Left kidney (tissue), 2 donors: ENCODE data around the gene MMP15. TPM values are rescaled to one million over a fixed set of nuclear protein-coding genes. Genes with fewer than 3 reads are reported as not detected.
A peak's percentile ranks its signal among the peaks of the same experiment; 100 is the strongest.
"Not testable (repeated sequence)": the region's sequence is repeated elsewhere in the genome, so short reads cannot be mapped to it uniquely, and the experiment has no call there.

Source experiments
- DNase-seq: peaks from one replicate; pipeline ENCODE4 v3.0.0-alpha.2; 2013
- polyA plus RNA-seq: library from polyadenylated mRNA; unstranded; fragments of 120-200 nt; gene quantifications from one replicate; pipeline ENCODE4 v1.2.1, GENCODE V29; 2013; ENCODE audit not compliant: insufficient read length

MMP15 gene
- polyA plus RNA-seq, 1 donor = 12.1 TPM

DNA sequence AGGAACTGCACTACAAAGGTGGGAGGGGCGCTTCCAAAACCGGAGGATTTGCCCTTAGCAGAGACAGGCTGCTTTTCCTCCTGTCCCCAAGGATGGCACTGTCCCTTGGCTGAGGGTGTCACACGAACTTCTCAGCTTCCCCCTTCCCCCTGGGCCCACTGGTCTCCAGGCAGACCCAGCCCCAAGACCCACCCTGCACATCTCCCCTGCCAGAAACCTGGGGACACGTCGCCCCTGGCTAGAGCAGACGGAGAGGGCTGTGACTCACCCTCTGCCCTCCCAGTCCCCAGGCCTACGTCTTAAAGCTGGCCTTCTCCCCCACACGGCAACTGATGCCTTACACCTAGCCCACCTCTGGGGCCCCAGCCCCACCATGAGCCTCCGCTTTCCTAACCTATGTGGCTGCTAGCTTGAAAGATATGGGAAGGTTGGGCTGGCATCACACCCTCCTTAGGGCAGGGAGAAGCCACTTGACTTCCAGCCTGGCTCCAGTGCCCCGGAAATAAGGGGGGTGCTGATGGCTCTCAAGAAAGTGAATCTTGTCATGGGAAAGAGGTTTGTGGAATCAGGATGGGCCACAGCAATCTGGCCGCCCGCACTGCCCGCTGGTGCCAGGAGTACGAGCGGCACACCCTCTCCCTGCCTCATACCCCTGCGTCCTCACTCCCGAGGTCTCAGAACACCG is 29.7 kb upstream of the MMP15 start:
- no peak for DNase-seq

DNA sequence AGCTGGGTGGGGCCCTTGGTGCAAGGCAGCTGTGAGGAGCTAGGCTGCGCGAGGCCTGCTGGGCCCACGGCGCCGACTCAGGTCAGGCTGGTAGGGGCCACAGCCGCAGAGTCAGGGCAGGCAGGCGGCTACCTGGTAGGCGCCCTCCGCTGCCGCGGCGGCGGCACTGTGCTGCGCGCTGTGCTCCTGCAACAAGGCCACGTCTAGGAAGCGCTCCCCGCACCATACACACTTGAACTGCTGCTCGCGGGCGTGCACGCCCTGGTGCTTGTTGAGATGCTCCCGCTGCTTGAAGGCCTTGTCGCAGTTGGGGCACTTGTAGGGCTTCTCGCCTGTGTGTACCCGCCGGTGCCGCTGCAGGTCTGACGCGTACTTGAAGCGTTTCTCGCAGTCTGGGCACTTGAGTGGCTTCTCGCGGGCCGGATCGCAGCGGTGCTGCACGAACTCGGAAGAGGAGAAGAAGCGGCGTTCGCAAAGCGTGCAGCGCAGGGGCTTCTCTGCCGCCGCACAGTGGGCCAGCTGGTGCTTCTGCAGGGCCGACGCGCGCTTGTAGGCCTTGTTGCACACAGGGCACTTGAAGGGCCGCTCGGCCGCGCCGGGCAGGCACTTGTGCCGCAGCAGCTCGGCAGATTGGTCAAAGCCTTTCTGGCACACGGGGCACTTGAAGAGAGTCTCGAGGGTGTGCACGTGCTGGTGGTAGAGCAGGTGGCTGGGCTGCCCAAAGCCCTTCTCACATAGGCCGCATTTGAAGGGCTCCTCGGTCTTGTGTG is 29.0 kb upstream of the MMP15 start:
- DNase-seq = no peak

- no peak for DNase-seq
Measured at GRCh38 chr16:57997176-57997527, 28.4 kb upstream of the MMP15 start.

GRCh38 chr16:57997528-57998265 is 27.9 kb upstream of the MMP15 start:
- no peak for DNase-seq

- no peak for DNase-seq
Measured at GRCh38 chr16:57998486-57998885, 27.1 kb upstream of the MMP15 start.

GRCh38 chr16:57998992-57999365 is 26.6 kb upstream of the MMP15 start:
- DNase-seq = no peak

GRCh38 chr16:57999366-57999970 is 26.1 kb upstream of the MMP15 start:
- DNase-seq = no peak

DNA sequence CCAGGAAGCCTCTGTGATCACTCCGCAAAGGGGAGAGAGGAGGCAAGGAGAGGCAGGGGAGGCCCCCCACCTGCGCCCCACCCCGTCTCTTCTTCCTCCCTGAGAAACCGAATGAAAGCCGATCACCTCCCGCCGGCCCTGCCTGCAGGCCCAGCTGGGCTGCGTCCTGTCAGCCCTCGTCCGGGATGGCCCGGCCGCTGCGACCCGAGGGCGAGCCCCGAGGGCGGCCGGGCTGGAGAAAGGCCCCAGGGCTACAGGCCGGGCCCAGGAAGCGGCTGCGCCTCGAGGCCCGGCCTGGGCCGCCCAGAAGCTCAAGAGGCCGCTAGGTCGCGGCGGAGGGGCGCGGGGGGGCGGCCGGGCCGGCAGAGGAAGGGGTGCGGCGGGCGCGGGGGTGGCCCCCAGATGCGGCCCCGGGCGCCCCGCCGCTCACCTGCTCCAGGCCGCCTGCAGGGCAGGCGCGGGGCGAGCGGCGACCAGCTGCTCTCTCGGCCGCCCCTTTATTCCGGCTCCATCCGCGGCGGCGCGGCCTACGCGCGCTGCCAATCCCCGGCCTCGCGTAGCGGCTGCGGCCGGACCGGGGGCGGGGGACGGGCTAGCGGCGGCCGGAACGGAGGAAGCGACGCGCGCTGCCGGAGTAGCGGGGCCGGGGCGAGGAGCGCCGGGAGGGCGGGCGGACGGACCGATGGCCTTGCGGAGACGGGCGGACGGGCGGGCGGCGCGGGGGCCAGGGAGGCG is 25.4 kb upstream of the MMP15 start, which contains the start of gene ZNF319:
TSS of gene ZNF319 (minus strand) at position 702 of the 735 bp plus-strand sequence. CDS start 2,407 bp downstream, outside the sequence.
- DNase-seq = no peak

DNA sequence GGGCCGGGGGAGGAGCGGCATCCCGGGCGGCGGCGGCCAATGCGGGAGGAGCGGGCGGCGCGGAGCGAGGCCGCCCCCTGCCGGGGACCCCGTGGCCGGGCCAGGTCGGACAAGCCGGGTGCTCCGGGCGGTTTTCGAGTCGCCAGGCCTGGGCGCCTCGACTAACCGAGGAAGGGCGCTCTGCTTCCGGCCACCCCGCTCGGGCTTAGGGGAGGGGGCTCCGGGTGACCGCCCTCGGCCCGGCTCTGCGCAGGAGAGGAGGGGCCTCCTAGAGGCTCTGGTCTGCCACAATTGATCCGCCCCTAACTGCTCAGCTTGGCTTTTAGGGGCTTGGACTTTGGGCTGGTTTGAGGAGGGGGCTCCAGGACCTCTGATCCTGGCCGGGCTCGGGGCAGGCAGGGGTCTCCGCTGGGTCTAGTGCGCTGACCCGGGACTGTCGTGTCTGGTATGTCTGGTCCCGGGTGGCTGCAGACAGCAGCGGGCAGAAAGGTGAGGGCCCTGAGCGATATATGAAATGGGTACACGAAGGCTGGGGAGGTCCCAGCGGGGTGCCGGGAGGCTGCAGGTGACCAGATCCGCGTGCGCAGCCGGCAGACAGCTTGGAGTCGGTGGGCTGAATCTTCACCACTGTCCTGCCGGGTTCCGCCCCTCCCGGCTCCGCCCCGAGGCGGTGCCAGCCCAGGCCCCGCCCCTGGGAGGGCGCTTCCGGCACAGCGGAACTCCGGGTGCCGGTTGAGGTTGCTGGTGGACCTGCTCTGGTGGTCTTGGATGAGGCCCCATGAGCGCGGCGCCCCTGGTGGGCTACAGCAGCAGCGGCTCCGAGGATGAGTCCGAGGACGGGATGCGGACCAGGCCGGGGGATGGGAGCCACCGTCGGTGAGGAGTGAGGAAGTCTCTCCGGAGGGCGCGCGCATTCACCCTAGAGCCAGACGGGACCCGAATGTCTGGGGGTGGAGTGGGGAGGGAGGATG is 24.6 kb upstream of the MMP15 start, which contains the start of gene USB1:
TSS of gene USB1 (plus strand) at position 702 of the 971 bp plus-strand sequence. CDS start at position 779, 77 bp downstream.
- DNase-seq = peak; percentile 85

DNA sequence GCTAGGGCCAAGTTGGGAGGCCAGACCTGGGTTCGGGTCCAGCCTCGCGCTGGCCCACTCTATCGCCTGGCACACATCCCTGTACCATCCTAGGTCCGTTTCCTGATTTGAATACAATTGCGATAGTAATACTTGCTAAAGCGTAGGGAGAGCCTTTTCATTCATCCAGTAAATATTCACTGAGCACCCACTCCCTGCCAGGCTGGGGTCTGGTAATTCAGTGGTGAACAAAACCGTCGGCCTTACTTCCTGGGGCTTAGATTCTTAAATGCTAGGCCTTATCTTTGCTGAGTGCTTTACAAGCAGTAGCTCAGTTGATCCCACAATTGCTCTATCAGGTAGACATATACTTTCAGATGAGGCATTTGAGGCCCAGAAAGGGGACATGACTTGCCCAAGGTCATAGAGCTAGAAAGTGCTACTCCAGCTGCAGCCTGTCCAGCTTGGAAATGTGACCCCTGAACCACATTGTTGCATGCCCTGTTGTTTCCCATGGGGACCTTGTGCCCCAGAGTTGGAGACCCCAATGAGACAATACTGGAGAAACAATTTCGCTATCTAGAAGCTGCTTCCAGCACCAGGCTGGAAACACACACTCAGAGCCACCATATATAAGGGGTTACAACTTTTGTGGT is 23.7 kb upstream of the MMP15 start:
- DNase-seq = no peak

DNA sequence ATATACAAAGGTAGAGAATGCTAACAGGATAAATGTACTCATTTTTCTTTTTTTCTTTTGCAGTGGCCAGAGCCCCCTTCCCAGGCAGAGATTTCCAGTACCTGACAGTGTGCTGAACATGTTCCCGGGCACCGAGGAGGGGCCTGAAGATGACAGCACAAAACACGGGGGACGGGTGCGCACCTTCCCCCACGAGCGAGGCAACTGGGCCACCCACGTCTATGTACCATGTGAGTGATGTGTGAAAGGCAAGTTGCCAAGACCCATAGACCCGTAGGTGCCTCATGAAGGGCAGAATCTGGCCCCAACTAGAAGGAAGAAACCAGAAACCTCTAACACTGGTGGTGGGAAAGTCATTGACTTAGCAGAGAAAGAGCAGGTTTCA is 23.1 kb upstream of the MMP15 start:
- DNase-seq = no peak

- no peak for DNase-seq
Measured at GRCh38 chr16:58002936-58003335, 22.6 kb upstream of the MMP15 start.

DNA sequence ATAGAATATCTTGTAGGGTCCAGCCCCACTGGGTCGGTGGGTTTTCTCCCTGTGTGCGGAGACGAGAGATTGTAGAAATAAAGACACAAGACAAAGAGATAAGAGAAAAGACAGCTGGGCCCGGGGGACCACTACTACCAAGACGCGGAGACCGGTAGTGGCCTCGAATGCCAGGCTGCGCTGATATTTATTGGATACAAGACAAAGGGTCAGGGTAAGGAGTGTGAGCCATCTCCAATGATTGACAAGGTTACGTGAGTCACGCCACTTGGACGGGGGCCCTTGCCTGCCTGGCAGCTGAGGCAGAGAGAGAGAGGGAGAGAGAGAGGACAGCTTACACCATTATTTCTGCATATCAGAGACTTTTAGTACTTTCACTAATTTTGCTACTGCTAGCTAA is 20.8 kb upstream of the MMP15 start:
- DNase-seq = not testable (repeated sequence)

GRCh38 chr16:58009856-58010416 is 15.6 kb upstream of the MMP15 start:
- no peak for DNase-seq

DNA sequence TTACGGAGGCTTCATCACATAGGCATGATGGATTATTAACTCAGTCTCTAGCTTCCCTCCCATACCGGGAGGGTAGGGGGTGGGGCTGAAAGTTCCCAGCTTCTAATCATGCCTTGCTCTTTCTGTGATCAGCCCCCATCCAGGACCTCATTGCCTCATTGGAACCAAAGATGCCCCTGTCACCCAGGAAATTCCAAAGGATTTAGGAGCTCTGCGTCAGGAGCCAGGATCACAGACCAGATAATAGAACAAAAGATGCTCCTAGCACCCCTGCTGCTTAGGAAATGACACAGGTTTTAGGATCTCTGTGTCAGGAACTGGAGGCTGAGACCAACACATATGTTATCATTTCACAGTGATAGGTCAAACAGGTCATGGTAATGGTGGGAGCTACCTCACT is 14.7 kb upstream of the MMP15 start:
- DNase-seq = no peak

GRCh38 chr16:58011652-58012051 is 13.9 kb upstream of the MMP15 start:
- DNase-seq = no peak

GRCh38 chr16:58012481-58012880 is 13.1 kb upstream of the MMP15 start:
- DNase-seq = no peak

DNA sequence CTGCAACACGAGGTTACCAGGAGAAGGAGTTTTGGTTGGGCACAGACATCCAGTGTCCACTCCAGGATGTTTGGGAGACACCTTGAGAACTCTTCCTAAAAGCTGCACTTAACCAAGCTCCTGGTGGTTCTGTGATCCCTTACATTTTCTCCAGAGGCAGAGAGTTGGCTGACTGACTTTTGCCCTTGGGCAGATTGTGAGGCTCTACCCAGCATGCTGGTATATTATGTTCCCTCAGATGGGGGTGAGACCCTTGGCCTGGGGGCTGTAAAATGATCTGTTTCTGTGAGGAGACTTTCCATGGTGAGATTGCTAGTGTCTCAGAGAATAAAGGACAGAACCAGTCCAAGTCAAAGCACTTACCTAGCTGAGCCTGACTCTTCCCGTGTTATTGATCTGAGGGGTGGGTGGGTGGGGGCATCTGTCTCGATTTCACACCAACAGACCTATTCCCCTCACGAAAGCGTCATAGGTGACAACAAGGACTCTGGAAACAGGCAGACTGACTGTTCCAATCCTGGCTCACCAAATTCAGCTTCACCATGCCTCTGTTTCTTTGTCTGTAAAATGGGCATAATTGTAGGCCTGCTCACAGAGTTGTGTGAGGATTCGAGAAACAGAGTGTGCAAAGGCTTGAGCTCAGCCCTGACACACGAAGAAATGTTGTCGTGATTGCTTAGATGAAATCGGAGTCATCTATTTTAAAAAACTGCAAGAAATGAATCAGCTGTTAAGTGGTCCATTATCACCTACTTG is 12.2 kb upstream of the MMP15 start:
- no peak for DNase-seq
